MCF 10A (cell line): Measurements from ENCODE around the gene OLFM2. TPM values are rescaled to one million over a fixed set of nuclear protein-coding genes. Genes with fewer than 3 reads are reported as not detected.

Experiments
- BruUV-seq: library from RNA; stranded (reverse); fragments of 400-500 nt; replicated peaks from 2 replicates; lab custom pipeline; 2021; lab: Mats Ljungman, UMichigan
- CTCF ChIA-PET: fragments of 300-600 bp; sonication (Branson Sonifier 250); formaldehyde crosslinking; extraction: SDS; loops from one replicate; lab custom pipeline; 2021; ENCODE audit warnings: antibody characterized with exemption, inconsistent platforms; lab: Yijun Ruan, JAX
- POLR2A ChIA-PET: fragments of 300-600, 350-650 bp; sonication (Branson Sonifier 250); formaldehyde crosslinking; extraction: SDS; loops from one replicate; lab custom pipeline; 2020; ENCODE audit warnings: antibody characterized with exemption, inconsistent platforms; lab: Yijun Ruan, JAX
- DNase-seq: peaks from one replicate; pipeline ENCODE4 v3.0.0-alpha.2; 2018; ENCODE audit not compliant: unreplicated experiment
- H3K27ac Mint-ChIP-seq: one replicate; pipeline ENCODE4 v1.8.0; 2022; ENCODE audit warnings: mild to moderate bottlenecking, low read depth, mixed read lengths; ENCODE audit not compliant: unreplicated experiment
- H3K27me3 Mint-ChIP-seq: one replicate; pipeline ENCODE4 v1.8.0; 2022; ENCODE audit warnings: mixed read lengths; ENCODE audit not compliant: insufficient read depth, unreplicated experiment
- H3K36me3 Mint-ChIP-seq: one replicate; pipeline ENCODE4 v1.8.0; 2022; ENCODE audit warnings: mild to moderate bottlenecking, moderate library complexity, mixed read lengths; ENCODE audit not compliant: insufficient read depth, unreplicated experiment
- H3K4me1 Mint-ChIP-seq: one replicate; pipeline ENCODE4 v1.8.0; 2022; ENCODE audit warnings: mixed read lengths; ENCODE audit not compliant: insufficient read depth, unreplicated experiment
- H3K4me3 Mint-ChIP-seq: one replicate; pipeline ENCODE4 v1.8.0; 2022; ENCODE audit warnings: mild to moderate bottlenecking, moderate library complexity, mixed read lengths; ENCODE audit not compliant: unreplicated experiment
- H3K9me3 Mint-ChIP-seq: one replicate; pipeline ENCODE4 v1.8.0; 2022; ENCODE audit warnings: mixed read lengths; ENCODE audit not compliant: unreplicated experiment
- intact Hi-C: fragments of 100-400 bp; cut with micrococcal nuclease; formaldehyde crosslinking; loops from 2 replicates; pipeline ENCODE4 v1.14.1; 2022
- total RNA-seq: library from RNA; stranded (reverse); gene quantifications from 2 replicates; pipeline ENCODE4 v1.2.3, GENCODE V29; 2022
- TF ChIP-seq, protein P1 (sequence below): fragments of 200-600 bp; IDR thresholded peaks from one replicate; pipeline ENCODE4 v1.8.0; 2022; ENCODE audit warnings: antibody characterized with exemption, mild to moderate bottlenecking; ENCODE audit not compliant: unreplicated experiment

Gene OLFM2
- total RNA-seq, 1 experiment from 2014 or later = not detected

DNA sequence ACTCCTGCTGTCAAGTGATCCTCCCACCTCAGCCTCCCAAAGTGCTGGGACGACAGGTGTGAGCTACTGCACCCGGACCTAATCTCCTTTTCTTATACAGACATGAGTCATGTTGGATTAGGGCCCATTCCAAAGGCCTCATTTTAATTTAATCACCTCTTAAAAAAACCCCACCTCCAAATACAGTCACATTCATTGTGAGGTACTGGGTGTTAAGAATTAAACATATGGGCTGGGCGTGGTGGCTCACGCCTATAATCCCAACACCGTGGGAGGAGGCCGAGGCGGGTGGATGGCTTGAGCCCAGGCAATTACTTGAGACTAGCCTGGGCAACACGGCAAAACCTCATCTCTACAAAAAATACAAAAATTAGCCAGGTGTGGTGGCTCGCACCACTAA, 54.6 kb downstream of the OLFM2 start:
- intact Hi-C loops = no loop called here
- no peak overlapping the region for H3K27ac Mint-ChIP-seq
- H3K4me1 Mint-ChIP-seq = no peaks in the 10 kb centered on the region
- DNase-seq = peak; percentile 66
- BruUV-seq = no TSS peak
- no peaks in the 10 kb centered on the region for H3K9me3 Mint-ChIP-seq
- H3K4me3 Mint-ChIP-seq = no peak overlapping the region
- H3K36me3 Mint-ChIP-seq = no peaks in the 10 kb centered on the region
- H3K27me3 Mint-ChIP-seq = peaks cover 19% of the 10 kb centered on the region
- POLR2A ChIA-PET = interaction anchor here (0.7 to 0.8 kb wide), 2 partner anchors 18 to 276 kb away, joined by 3 read pairs; no protein-coding TSS in a partner anchor
- TF ChIP-seq, protein P1, sequence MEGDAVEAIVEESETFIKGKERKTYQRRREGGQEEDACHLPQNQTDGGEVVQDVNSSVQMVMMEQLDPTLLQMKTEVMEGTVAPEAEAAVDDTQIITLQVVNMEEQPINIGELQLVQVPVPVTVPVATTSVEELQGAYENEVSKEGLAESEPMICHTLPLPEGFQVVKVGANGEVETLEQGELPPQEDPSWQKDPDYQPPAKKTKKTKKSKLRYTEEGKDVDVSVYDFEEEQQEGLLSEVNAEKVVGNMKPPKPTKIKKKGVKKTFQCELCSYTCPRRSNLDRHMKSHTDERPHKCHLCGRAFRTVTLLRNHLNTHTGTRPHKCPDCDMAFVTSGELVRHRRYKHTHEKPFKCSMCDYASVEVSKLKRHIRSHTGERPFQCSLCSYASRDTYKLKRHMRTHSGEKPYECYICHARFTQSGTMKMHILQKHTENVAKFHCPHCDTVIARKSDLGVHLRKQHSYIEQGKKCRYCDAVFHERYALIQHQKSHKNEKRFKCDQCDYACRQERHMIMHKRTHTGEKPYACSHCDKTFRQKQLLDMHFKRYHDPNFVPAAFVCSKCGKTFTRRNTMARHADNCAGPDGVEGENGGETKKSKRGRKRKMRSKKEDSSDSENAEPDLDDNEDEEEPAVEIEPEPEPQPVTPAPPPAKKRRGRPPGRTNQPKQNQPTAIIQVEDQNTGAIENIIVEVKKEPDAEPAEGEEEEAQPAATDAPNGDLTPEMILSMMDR = no peak
- CTCF ChIA-PET = interaction anchor here (0.6 kb wide), 1 partner anchor 661 kb away, joined by 3 read pairs; no protein-coding TSS in a partner anchor

GRCh38 chr19:9878511-9879196, 57.7 kb downstream of the OLFM2 start:
- Mint-ChIP-seq H3K9me3 (no peaks in the 10 kb centered on the region), H3K36me3 (no peaks in the 10 kb centered on the region)

DNA sequence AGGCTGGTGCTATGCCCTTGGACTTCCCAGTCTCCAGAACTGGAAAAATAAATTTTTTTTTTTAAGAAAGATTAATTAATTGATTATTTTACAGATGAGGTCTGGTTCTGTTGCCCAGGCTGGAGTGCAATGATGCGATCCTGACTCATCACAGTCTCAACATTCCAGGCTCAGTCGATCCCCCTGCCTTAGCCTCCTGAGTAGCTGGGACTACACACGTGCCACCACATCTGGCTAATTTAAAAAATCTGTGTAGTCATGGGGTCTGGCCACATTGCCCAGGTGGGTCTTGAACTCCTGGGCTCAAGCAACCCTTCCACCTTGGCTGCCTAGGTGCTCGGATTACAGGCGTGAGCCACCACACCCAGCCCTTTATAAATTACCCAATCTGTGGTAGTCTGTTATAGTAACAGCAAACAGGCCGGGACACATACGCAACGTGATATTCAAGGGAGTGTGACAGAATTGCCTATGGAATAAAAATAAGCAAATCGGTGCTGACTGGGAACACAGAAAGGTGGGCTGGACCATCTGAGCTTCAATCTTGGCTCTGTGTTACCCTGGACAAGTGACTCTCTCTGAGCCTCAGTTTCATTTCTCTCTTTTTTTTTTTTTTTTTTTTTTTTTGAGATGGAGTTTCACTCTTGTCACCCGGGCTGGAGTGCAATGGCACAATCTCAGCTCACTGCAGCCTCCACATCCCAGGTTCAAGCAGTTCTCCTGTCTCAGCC, 58.4 kb downstream of the OLFM2 start:
- intact Hi-C loops = no loop called here
- Mint-ChIP-seq H3K4me1 (no peaks in the 10 kb centered on the region), H3K27ac (no peak overlapping the region), H3K27me3 (no peaks in the 10 kb centered on the region), H3K36me3 (no peaks in the 10 kb centered on the region), H3K9me3 (no peaks in the 10 kb centered on the region), H3K4me3 (no peak overlapping the region)
- peak; percentile 34 for DNase-seq
- ChIA-PET CTCF (no interaction called here), POLR2A (no interaction called here)
- no TSS peak for BruUV-seq
- TF ChIP-seq, protein P1 = no peak

More at GRCh38 chr19:9878511-9879196, 57.7 kb downstream of the OLFM2 start:
- POLR2A ChIA-PET = no interaction called here
- Mint-ChIP-seq H3K27ac (no peak overlapping the region), H3K4me3 (no peak overlapping the region), H3K27me3 (no peaks in the 10 kb centered on the region), H3K4me1 (no peaks in the 10 kb centered on the region)
- TF ChIP-seq, protein P1 = no peak
- no peak for DNase-seq
- BruUV-seq = no TSS peak
- intact Hi-C loops = no loop called here
- CTCF ChIA-PET = no interaction called here

GRCh38 chr19:9875796-9876195, 60.5 kb downstream of the OLFM2 start:
- Mint-ChIP-seq H3K4me3 (no peak overlapping the region), H3K9me3 (no peaks in the 10 kb centered on the region), H3K4me1 (no peaks in the 10 kb centered on the region), H3K27me3 (no peaks in the 10 kb centered on the region), H3K27ac (no peak overlapping the region), H3K36me3 (no peaks in the 10 kb centered on the region)
- POLR2A ChIA-PET = interaction anchor here (0.6 to 1.1 kb wide), 2 partner anchors 11 to 390 kb away, joined by 3 read pairs; no protein-coding TSS in a partner anchor
- intact Hi-C loops = no loop called here
- no peak for DNase-seq
- BruUV-seq = no TSS peak
- TF ChIP-seq, protein P1 = no peak
- CTCF ChIA-PET = interaction anchor here (0.6 to 1.2 kb wide), 2 partner anchors 18 to 123 kb away, joined by 3 to 5 read pairs; no protein-coding TSS in a partner anchor
